Measurements from ENCODE around the gene STOML1.

GRCh38 chr15:73945130-73945508 lies 47.0 kb downstream of the STOML1 start:
- TF ChIP-seq TAF1 (IDR thresholded peaks at IDR 0.05; ENCODE audit: borderline replicate concordance, low read depth, low read length), result no peak
- no peak for TF ChIP-seq POLR2A (IDR thresholded peaks at IDR 0.05; ENCODE audit: low read depth, low read length)

Data from GM12892 (cell line).